NCI-H226 (cell line): ENCODE results near the gene LSAMP.

ENCODE experiments used
- DNase-seq: peaks from one replicate; pipeline ENCODE4 v3.0.0-alpha.2; 2015

Gene LSAMP

GRCh38 chr3:115930168-115930567 is 515.1 kb downstream of the LSAMP start:
- DNase-seq = no peak

GRCh38 chr3:115928376-115928775 is 516.9 kb downstream of the LSAMP start:
- DNase-seq = no peak

GRCh38 chr3:115927197-115927596 is 518.1 kb downstream of the LSAMP start:
- no peak for DNase-seq

GRCh38 chr3:115922681-115923347 is 522.5 kb downstream of the LSAMP start:
- DNase-seq = peak; percentile 16

GRCh38 chr3:115921711-115922110 is 523.6 kb downstream of the LSAMP start:
- DNase-seq = no peak

GRCh38 chr3:115918900-115919299 is 526.4 kb downstream of the LSAMP start:
- no peak for DNase-seq

GRCh38 chr3:115916866-115917265 is 528.4 kb downstream of the LSAMP start:
- DNase-seq = no peak

- no peak for DNase-seq
Observed at GRCh38 chr3:115915061-115915460, 530.2 kb downstream of the LSAMP start.

GRCh38 chr3:115913069-115913686 is 532.1 kb downstream of the LSAMP start:
- DNase-seq = no peak

GRCh38 chr3:115912372-115912771 is 532.9 kb downstream of the LSAMP start:
- DNase-seq = no peak

GRCh38 chr3:115905871-115906270 is 539.4 kb downstream of the LSAMP start:
- DNase-seq = no peak

GRCh38 chr3:115903843-115904242 is 541.4 kb downstream of the LSAMP start:
- DNase-seq = no peak

GRCh38 chr3:115901008-115901407 is 544.3 kb downstream of the LSAMP start:
- no peak for DNase-seq

- no peak for DNase-seq
Observed at GRCh38 chr3:115899535-115899934, 545.8 kb downstream of the LSAMP start.

- DNase-seq = no peak
Observed at GRCh38 chr3:115898656-115899410, 546.5 kb downstream of the LSAMP start.

GRCh38 chr3:115891006-115891636 is 554.2 kb downstream of the LSAMP start:
- no peak for DNase-seq

- DNase-seq = no peak
Observed at GRCh38 chr3:115890579-115890978, 554.7 kb downstream of the LSAMP start.

GRCh38 chr3:115885621-115886020 is 559.7 kb downstream of the LSAMP start:
- DNase-seq = no peak

GRCh38 chr3:115877615-115877899 is 567.7 kb downstream of the LSAMP start:
- no peak for DNase-seq

- no peak for DNase-seq
Observed at GRCh38 chr3:115876876-115877614, 568.2 kb downstream of the LSAMP start.

GRCh38 chr3:115875460-115875859 is 569.8 kb downstream of the LSAMP start:
- DNase-seq = no peak

- DNase-seq = no peak
Observed at GRCh38 chr3:115871735-115872134, 573.6 kb downstream of the LSAMP start.

GRCh38 chr3:115864911-115865310 is 580.4 kb downstream of the LSAMP start:
- DNase-seq = no peak
